HTR-8/SVneo (cell line): ENCODE measurements around the gene CHKA.
A peak's percentile ranks its signal among the peaks of the same experiment; 100 is the strongest.

ENCODE experiments used
- DNase-seq: peaks from one replicate; pipeline ENCODE4 v3.0.0; 2011; ENCODE audit warnings: low spot score, mixed read lengths; ENCODE audit not compliant: insufficient read length
- FAIRE-seq: peaks from 2 replicates; lab custom pipeline; 2011; peaks lifted over from hg19 to GRCh38; lab: Jason Lieb, UNC

The CHKA gene

DNA sequence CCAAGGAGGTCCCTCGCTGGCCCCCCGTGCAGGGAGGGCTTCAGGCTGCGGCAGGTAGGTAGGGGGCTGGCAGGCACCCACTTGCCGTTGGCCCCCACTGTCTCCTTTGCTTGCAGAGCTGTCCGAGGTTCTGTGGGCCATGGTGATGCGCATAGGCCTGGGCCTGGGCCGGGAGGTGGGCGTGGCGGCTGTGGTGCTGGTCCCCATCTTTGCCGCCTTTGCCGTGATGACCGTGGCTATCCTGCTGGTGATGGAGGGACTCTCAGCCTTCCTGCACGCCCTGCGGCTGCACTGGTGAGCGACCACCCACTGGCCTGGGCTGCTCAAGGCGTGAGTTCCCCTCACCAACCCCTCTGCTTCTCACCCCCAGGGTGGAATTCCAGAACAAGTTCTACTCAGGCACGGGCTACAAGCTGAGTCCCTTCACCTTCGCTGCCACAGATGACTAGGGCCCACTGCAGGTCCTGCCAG is 70.8 kb downstream of the CHKA start:
- FAIRE-seq, result peak; percentile 80
- no peak for DNase-seq

DNA sequence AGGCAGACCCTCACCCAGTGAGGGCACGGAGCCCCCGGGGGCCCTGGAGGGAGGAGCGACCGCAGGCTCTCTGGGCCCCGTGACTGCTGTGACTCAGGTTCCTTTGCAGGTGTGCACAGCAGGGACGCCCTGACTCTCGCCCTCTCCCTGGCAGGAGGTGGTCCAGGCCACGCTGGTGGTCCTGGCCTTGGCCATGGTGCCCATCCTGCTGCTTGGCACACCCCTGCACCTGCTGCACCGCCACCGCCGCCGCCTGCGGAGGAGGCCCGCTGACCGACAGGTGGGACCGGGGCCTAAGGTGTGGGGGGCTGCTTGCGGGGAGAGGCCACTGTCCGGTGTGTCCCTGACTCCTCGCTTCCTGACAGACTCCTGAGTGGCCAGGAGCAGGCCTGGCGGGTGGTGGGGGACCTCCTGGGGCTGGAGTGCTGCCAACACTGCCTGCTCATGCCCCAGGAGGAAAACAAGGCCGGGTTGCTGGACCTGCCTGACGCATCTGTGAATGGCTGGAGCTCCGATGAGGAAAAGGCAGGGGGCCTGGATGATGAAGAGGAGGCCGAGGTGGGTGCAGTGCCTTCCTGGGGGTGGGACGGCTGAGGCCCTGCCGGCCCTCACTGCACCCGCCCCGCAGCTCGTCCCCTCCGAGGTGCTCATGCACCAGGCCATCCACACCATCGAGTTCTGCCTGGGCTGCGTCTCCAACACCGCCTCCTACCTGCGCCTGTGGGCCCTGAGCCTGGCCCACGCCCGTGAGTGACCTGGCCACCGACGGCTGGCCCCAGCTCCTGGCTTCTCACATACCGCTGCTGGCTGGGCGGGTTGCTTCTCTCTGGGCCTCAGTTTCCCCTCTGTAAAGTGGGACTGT is 71.4 kb downstream of the CHKA start:
- DNase-seq (no peak), FAIRE-seq (no peak)

- DNase-seq (no peak), FAIRE-seq (peak; percentile 55)
Measured at GRCh38 chr11:68048681-68049508, 72.3 kb downstream of the CHKA start.

- DNase-seq, result no peak
- FAIRE-seq, result peak; percentile 68
Measured at GRCh38 chr11:68047437-68048290, 73.5 kb downstream of the CHKA start.

DNA sequence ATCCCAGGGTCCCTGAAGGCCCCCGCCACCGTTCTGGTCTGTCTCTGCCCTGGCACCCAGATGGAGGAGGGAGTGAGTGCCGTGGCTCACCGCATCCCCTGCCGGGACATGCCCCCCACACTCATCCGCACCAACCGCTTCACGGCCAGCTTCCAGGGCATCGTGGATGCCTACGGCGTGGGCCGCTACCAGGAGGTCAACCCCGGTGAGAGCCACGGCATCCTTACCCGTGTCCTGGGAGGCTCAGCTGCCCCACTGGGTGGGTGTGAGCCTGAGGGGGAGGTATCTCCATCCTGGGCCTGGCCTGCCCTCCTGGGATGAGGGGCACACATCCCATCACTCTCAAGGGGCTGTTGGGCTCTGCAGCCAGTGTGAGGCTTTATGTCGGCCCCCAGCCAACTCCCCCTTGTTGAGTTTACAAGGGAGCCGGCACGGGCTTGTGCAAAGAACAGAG is 76.3 kb downstream of the CHKA start:
- FAIRE-seq (peak; percentile 69), DNase-seq (no peak)

DNA sequence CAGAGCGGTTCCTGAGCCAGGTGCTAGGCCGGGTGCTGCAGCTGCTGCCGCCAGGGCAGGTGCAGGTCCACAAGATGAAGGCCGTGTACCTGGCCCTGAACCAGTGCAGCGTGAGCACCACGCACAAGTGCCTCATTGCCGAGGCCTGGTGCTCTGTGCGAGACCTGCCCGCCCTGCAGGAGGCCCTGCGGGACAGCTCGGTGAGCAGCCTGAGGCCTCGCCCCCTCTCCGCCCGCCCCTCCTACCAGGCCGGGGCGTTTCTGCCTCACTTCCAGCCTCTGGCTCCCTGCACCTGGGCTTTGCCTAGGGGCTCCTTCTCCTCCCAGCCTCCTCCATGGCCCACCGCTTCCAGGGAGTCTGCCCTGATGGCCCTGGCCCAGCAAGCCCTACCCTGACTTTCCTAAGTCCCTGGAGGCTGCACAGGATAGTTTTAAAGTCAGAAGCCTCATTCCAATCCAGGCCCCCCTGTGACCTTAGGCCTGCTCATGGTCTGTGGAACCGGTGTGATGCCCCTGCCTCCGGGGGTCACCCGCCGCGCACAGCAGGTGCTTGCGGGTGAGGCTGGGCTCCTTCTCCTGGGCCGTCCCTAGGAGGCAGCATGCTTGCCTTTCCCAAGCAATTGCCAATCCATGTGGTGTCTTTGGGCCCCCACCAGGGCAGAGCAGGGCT is 76.9 kb downstream of the CHKA start:
- DNase-seq (no peak), FAIRE-seq (no peak)

DNA sequence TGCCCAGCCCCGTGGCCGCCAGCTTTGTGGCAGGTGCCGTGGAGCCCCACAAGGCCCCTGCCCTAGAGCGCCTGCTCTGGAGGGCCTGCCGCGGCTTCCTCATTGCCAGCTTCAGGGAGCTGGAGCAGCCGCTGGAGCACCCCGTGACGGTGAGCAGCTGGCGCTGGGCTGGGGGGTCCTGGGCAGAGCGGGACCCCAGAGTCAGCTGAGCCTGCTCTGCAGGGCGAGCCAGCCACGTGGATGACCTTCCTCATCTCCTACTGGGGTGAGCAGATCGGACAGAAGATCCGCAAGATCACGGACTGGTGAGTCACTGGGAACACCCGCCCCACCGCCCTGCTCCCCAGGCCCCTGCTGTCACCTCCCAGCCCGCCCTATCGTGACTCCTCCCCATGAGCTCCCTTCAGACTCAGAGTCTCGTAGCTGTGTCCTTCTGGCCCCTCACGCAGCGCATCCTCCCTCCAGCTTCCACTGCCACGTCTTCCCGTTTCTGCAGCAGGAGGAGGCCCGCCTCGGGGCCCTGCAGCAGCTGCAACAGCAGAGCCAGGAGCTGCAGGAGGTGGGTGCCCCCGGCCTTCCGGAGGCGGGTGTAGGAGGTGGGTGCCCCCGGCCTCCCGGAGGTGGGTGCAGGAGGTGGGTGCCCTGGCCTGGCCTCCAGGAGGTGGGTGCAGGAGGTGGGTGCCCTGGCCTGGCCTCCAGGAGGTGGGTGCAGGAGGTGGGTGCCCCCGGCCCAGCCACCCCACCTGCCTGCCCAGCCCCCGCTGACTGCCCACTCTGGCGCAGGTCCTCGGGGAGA is 77.6 kb downstream of the CHKA start:
- peak; percentile 72 for FAIRE-seq
- DNase-seq, result peak; percentile 90

- FAIRE-seq (peak; percentile 13), DNase-seq (no peak)
Measured at GRCh38 chr11:68043029-68043348, 78.2 kb downstream of the CHKA start.

DNA sequence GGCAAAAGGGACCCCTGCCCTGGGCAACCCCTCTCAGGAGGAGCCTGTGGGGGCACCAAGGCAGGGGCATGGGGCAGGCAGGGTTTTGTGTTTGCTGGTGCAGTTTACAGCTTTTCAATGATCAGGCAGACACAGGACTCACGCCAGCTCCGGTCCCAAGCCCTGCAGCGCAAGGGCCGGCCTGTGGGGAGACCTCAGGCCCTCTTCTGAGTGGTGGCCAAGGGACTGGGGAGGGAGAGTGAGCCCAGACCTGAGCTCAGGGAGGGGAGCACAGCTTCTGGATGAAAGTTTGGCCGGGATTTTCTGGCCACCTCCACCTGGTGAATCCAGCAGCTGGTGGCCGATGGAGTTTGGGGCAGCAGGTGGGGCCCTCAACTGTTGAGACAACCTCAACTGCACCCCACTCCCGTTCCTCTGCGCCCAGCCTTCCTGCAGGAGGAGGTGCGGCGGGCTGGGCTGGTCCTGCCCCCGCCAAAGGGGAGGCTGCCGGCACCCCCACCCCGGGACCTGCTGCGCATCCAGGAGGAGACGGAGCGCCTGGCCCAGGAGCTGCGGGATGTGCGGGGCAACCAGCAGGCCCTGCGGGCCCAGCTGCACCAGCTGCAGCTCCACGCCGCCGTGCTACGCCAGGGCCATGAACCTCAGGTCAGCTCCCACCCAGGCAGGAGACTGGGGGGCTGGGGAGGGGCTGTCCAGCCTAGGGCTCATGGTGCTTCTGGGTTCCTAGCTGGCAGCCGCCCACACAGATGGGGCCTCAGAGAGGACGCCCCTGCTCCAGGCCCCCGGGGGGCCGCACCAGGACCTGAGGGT is 78.8 kb downstream of the CHKA start:
- DNase-seq, result no peak
- no peak for FAIRE-seq

GRCh38 chr11:68041617-68042218 is 79.5 kb downstream of the CHKA start:
- FAIRE-seq, result no peak
- DNase-seq, result no peak

GRCh38 chr11:68040957-68041591 is 80.1 kb downstream of the CHKA start:
- DNase-seq (no peak), FAIRE-seq (peak; percentile 62)

DNA sequence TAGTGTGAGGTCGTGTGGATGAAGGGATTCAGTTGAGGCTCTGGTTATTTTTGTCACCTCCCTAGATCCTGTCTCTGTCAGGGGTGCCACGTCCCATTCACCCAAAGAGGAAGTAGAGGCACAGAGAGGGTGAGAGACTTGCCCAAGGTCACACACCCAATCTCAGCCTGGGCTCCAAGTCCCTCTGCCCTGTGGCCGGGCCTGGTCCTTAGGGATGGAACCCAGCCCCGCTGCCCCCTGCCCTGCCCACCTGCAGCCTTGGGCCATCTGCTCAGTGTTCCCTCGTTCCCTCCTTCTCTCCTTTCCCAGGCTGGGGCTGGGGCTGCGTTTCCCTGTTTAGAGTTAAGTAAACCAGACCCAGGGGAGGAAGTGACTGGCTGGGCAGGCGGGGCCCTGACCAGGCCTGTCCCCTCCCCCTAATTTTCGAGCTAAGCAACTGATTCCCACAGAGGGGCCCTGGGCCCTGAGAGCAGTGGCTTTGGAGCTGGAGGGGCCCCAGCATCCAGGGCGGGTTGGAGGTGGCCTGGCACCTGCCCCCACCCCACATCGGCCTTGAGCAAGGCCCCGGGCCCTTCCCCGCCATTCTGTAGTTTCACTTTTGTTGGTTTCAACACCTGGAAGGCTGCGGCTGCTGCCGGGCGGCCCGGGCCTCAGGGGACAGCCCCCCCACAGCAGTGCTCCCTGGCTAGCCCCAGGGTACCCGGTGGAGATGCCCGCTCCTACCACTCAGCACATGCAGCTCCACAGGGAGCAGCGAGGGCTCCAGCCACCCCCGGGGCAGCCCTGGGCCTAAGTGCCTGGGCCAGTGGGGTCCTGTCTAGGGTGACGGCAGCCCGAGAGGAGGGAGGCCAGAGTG is 80.9 kb downstream of the CHKA start:
- DNase-seq (no peak), FAIRE-seq (no peak)

DNA sequence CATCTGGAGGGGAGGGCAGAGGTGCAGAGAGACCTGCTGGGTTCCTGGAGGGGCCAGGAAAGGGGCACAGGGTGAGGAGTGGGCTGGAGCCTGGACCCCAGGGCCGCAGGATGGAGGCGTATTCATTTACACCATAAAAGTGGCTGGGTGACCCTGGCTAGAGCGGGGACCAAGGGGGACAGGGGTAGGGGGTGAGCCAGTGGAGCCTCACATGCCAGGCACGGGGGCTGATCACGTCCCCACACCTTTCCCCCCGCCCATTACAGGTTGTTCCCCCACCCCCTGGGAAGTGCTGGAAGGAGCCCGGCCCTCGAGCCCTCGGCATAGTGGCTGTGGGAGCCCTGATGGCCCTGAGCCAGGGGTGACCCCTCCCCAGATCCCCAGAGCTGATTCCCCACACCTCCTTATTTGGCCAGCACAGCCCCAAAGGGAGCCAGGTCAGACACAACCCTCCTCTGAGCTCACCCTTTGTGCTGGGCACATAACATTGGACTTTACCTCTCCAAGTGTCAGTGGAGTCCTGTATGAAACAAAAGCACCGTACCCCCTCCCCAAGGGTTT is 81.6 kb downstream of the CHKA start:
- no peak for DNase-seq
- FAIRE-seq, result no peak

DNA sequence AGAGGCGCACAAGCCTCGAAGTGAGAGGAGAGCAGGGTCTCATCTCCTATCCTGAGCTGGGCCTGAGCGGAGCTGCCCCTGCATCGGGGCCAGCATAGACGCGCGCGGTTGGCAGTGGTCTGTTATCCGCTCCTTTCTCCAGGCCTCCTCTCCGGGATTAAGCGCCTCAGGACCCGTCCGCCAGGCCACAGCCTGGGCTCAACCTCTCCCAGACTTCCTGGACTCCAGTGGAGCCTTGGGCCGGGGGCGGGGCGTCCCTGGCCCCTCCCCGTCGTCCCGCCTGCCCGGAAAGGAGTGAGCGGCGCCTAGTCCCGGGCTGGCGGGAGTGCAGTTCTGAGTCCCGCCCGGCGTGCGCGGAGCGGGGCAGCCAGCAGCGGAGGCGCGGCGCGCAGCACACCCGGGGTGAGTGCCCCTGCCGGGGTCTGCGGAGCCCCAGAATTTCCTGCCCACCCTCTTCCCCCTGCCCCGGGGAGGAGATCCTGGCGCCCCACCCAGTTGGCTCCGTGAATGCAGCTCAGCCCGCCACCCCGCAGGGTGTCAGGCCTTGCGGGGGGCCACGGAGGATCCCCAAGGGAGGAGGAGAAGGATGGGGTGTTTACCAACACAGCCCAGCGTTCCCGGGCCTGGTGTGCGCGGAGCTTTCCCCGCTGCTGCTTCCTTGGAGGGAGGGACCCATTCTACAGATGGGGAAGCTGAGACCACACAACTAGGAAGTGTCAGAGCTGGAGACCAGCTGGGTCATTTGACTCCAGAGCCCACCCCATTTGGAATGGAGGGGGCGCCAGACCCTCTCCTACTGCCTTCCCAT is 82.3 kb downstream of the CHKA start, which contains the start of gene TCIRG1:
TCIRG1 (plus strand) TSS at position 308 of the 808 bp plus-strand sequence. CDS start 2,247 bp downstream, outside the sequence.
- no peak for FAIRE-seq
- DNase-seq, result no peak

DNA sequence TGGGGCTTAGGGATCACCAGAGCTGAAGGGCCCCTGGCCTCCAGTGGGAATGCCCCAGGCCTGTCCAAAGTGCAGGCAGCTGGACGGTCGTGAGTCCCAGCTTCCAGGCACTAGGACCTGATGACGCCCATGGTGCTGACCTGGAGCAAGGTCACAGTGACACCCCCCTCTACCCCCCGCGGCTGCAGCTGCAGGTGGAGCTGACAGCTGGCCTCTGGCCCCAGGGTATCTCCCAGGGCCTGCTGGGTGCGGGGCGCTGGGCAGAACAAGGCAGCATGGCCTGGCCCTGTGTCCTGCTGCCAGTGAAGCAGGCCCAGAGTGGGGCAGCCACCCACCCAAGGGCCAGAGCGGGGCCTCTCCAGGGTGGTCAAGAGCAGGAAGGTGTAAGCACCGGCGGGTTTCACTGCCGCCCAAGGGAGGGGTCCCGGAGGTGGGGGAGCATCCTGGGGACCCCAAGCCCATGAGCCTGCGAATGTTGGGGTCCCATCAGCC is 82.9 kb downstream of the CHKA start:
- DNase-seq (no peak), FAIRE-seq (no peak)
